ENCODE data around the gene NEK11. TPM values are rescaled to one million over a fixed set of nuclear protein-coding genes. Genes with fewer than 3 reads are reported as not detected.

The NEK11 gene
- total and polyA plus RNA-seq, 9 donors, result 6.3 to 11.5 (median 7.5) TPM

DNA sequence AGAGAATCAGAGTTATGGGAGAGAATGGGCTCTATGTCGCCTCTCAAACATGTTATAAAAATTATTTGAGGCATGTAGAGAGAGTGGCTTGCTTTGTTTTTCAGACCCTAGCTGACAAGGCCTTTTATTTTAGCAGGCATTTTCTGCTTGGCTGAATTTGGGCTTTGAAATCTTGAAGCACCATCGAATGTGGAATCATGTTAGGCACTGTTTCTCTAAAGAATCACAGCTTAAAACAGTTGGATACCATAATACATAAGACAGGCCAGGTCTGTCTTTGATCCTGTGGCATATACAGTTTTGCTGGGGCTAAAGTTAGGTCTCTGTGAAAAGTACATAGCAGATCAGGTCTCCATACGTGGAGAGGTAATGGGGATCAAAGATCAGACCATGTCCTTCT, 142.7 kb downstream of the NEK11 start:
- no peaks in the 10 kb centered on the region for H3K27me3 ChIP-seq (ENCODE audit: control insufficient read depth, insufficient read depth, low read length)
- H3K36me3 ChIP-seq (ENCODE audit: control insufficient read depth, insufficient read depth, low read length), result peaks cover 2% of the 10 kb centered on the region
- WGBS (ENCODE audit: insufficient coverage), result no CpG with 5 or more reads among the region's 3 CpGs
- H3K27ac ChIP-seq (ENCODE audit: low read length), result no peak overlapping the region
- H3K4me3 ChIP-seq (ENCODE audit: low read length), result no peak overlapping the region
- H3K9me3 ChIP-seq (replicated peaks; ENCODE audit: control insufficient read depth, low read depth, low read length), result no peaks in the 10 kb centered on the region
- DNase-seq, result no peak
- no peaks in the 10 kb centered on the region for H3K4me1 ChIP-seq (ENCODE audit: control insufficient read depth, insufficient read depth, low read length)

GRCh38 chr3:131172502-131173200, 146.0 kb downstream of the NEK11 start:
- H3K9me3 ChIP-seq (replicated peaks; ENCODE audit: control insufficient read depth, low read depth, low read length), result no peaks in the 10 kb centered on the region
- H3K4me3 ChIP-seq (ENCODE audit: low read length), result no peak overlapping the region
- no peaks in the 10 kb centered on the region for H3K4me1 ChIP-seq (ENCODE audit: control insufficient read depth, insufficient read depth, low read length)
- DNase-seq, result no peak
- no peaks in the 10 kb centered on the region for H3K27me3 ChIP-seq (ENCODE audit: control insufficient read depth, insufficient read depth, low read length)
- no peak overlapping the region for H3K27ac ChIP-seq (ENCODE audit: low read length)
- WGBS (ENCODE audit: insufficient coverage), result 100% methylated on average over 1 of the region's 3 CpGs
- H3K36me3 ChIP-seq (ENCODE audit: control insufficient read depth, insufficient read depth, low read length), result peaks cover 2% of the 10 kb centered on the region

GRCh38 chr3:131174752-131175151, 148.1 kb downstream of the NEK11 start:
- Histone ChIP-seq H3K27ac (ENCODE audit: low read length) (no peak overlapping the region), H3K4me3 (ENCODE audit: low read length) (no peak overlapping the region)

GRCh38 chr3:131178710-131179375, 152.2 kb downstream of the NEK11 start:
- no CpG with 5 or more reads among the region's 6 CpGs for WGBS (ENCODE audit: insufficient coverage)
- Histone ChIP-seq H3K4me1 (ENCODE audit: control insufficient read depth, insufficient read depth, low read length) (no peaks in the 10 kb centered on the region), H3K4me3 (ENCODE audit: low read length) (no peak overlapping the region), H3K27ac (ENCODE audit: low read length) (no peak overlapping the region), H3K27me3 (ENCODE audit: control insufficient read depth, insufficient read depth, low read length) (no peaks in the 10 kb centered on the region), H3K9me3 (replicated peaks; ENCODE audit: control insufficient read depth, low read depth, low read length) (no peaks in the 10 kb centered on the region), H3K36me3 (ENCODE audit: control insufficient read depth, insufficient read depth, low read length) (no peaks in the 10 kb centered on the region)
- DNase-seq, result no peak

More at GRCh38 chr3:131174752-131175151, 148.1 kb downstream of the NEK11 start:
- H3K9me3 ChIP-seq (replicated peaks; ENCODE audit: control insufficient read depth, low read depth, low read length), result no peaks in the 10 kb centered on the region
- H3K36me3 ChIP-seq (ENCODE audit: control insufficient read depth, insufficient read depth, low read length), result peaks cover 2% of the 10 kb centered on the region
- H3K27me3 ChIP-seq (ENCODE audit: control insufficient read depth, insufficient read depth, low read length), result no peaks in the 10 kb centered on the region
- H3K4me1 ChIP-seq (ENCODE audit: control insufficient read depth, insufficient read depth, low read length), result no peaks in the 10 kb centered on the region
- no peak for DNase-seq
- no CpG with 5 or more reads among the region's 1 CpG for WGBS (ENCODE audit: insufficient coverage)

DNA sequence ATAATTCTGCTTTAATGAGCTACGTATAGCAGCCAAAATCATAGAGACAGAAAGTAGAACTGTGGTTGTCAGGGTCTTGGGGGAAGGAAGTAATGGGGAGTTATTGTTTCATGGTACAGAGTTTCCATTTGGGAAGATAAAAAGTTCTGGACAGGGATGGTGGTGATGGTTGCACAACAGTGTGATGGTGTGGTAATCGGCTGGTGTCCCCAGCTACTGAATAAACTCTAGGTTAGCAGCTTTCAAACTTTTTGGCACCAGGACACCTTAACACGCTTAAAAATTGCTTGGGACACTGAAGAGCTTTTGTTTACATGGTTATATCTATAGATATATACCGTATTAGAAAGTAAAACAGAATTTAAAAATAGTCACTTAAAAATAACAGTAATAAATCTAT, 166.0 kb downstream of the NEK11 start:
- H3K27me3 ChIP-seq (ENCODE audit: control insufficient read depth, insufficient read depth, low read length), result no peaks in the 10 kb centered on the region
- DNase-seq, result no peak
- H3K27ac ChIP-seq (ENCODE audit: low read length), result no peak overlapping the region
- 90% methylated on average over 1 of the region's 4 CpGs for WGBS (ENCODE audit: insufficient coverage)
- no peaks in the 10 kb centered on the region for H3K9me3 ChIP-seq (replicated peaks; ENCODE audit: control insufficient read depth, low read depth, low read length)
- no peak overlapping the region for H3K4me3 ChIP-seq (ENCODE audit: low read length)
- H3K36me3 ChIP-seq (ENCODE audit: control insufficient read depth, insufficient read depth, low read length), result no peaks in the 10 kb centered on the region
- H3K4me1 ChIP-seq (ENCODE audit: control insufficient read depth, insufficient read depth, low read length), result no peaks in the 10 kb centered on the region

DNA sequence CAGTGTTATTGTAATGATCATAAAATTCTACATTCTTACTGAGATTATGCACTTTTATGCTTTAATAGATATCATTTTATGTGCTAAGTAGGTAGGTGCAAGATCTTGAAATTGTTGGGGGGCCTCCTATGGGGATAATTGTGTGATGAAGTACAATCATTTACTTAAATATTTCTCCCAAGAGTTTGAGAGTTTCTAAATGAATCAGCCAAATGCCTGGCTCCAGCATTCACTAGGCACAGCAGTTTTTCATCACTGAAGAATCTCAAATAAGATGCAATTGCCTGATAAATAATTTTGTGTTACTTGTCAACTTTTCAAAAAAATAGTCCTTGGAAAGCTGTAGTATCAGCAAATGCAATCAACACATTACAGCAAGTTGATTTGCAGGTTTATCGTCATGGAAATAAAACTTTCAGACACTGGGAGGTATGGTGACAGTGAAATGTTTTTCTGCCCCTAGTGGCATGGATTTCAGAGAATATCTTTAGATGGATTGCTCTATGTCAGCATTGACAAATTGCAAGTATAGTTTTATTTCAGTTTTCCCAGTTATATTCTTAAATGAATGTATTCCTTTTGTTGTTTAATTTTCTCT, 167.1 kb downstream of the NEK11 start:
- Histone ChIP-seq H3K9me3 (replicated peaks; ENCODE audit: control insufficient read depth, low read depth, low read length) (no peaks in the 10 kb centered on the region), H3K4me1 (ENCODE audit: control insufficient read depth, insufficient read depth, low read length) (no peaks in the 10 kb centered on the region), H3K27me3 (ENCODE audit: control insufficient read depth, insufficient read depth, low read length) (no peaks in the 10 kb centered on the region), H3K36me3 (ENCODE audit: control insufficient read depth, insufficient read depth, low read length) (no peaks in the 10 kb centered on the region), H3K27ac (ENCODE audit: low read length) (no peak overlapping the region), H3K4me3 (ENCODE audit: low read length) (no peak overlapping the region)
- no peak for DNase-seq
- WGBS (ENCODE audit: insufficient coverage), result no CpG with 5 or more reads among the region's 1 CpG

DNA sequence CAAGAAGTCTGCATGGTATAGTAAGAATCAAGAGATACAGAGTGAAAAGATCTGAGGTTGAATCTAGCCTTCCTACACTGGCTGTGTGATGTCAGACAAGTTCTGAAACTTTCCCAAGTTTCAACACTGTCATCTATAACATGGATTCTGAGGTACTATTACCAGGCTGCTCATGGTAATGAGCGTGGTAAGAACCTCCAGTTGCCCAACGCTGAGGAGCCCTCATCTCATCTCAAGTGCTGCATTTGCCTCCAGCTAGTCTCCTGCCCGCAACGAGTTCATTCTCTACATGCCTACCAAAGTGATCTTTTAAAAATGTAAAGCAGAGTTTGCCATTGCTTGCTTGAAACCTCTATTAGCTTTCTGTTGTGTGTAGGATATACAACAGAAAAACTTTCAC, 168.1 kb downstream of the NEK11 start:
- Histone ChIP-seq H3K27ac (ENCODE audit: low read length) (no peak overlapping the region), H3K4me1 (ENCODE audit: control insufficient read depth, insufficient read depth, low read length) (no peaks in the 10 kb centered on the region), H3K27me3 (ENCODE audit: control insufficient read depth, insufficient read depth, low read length) (no peaks in the 10 kb centered on the region), H3K9me3 (replicated peaks; ENCODE audit: control insufficient read depth, low read depth, low read length) (no peaks in the 10 kb centered on the region), H3K36me3 (ENCODE audit: control insufficient read depth, insufficient read depth, low read length) (no peaks in the 10 kb centered on the region), H3K4me3 (ENCODE audit: low read length) (no peak overlapping the region)
- no peak for DNase-seq
- 100% methylated on average over 2 of the region's 4 CpGs for WGBS (ENCODE audit: insufficient coverage)

DNA sequence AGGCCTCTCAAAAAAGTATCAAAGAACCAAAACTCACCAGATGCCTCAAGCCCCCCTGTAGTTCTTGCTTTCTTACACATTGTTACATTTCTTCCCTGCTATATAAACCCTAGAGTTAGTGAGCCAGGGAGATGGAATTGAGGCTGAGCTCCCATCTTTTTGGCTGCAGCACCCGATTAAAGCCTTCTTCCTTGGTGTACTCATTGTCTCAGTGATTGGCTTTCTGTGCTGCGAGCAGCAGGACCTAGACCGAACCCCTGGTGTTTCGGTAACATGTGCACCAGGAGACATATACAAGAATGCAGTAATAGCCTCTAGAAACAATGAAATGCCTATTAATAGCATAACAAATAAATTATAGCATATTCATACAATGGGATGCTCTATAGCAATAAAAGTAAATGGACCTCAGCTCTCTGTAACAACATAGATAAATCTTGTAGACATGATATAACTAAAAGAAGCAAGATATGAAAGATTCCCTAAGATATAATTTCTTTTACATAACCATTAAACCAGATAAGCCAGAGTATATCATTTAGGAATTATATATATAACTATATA, 174.0 kb downstream of the NEK11 start:
- Histone ChIP-seq H3K4me1 (ENCODE audit: control insufficient read depth, insufficient read depth, low read length) (no peaks in the 10 kb centered on the region), H3K36me3 (ENCODE audit: control insufficient read depth, insufficient read depth, low read length) (no peaks in the 10 kb centered on the region), H3K27me3 (ENCODE audit: control insufficient read depth, insufficient read depth, low read length) (no peaks in the 10 kb centered on the region), H3K9me3 (replicated peaks; ENCODE audit: control insufficient read depth, low read depth, low read length) (no peaks in the 10 kb centered on the region), H3K4me3 (ENCODE audit: low read length) (no peak overlapping the region), H3K27ac (ENCODE audit: low read length) (no peak overlapping the region)
- 60% methylated on average over 1 of the region's 4 CpGs for WGBS (ENCODE audit: insufficient coverage)
- DNase-seq, result no peak

DNA sequence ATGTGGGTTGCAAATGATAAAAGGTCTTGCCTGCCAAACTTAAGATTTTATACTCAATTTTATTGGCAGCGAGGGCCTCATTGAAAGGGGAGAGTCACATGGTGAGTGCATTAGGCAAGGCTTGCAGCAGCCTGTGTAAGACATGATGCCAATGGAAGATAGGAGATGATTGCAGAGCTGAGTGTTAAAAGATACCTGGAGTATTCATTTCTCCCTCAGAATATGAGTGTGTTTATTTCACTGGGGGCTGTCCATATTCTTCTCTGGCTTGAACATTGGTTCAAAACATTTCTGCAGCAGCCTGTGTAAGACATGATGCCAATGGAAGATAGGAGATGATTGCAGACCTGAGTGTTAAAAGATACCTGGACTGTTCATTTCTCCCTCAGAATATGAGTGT, 189.7 kb downstream of the NEK11 start:
- no peak overlapping the region for H3K27ac ChIP-seq (ENCODE audit: low read length)
- H3K27me3 ChIP-seq (ENCODE audit: control insufficient read depth, insufficient read depth, low read length), result no peaks in the 10 kb centered on the region
- no peaks in the 10 kb centered on the region for H3K36me3 ChIP-seq (ENCODE audit: control insufficient read depth, insufficient read depth, low read length)
- H3K9me3 ChIP-seq (replicated peaks; ENCODE audit: control insufficient read depth, low read depth, low read length), result no peaks in the 10 kb centered on the region
- H3K4me1 ChIP-seq (ENCODE audit: control insufficient read depth, insufficient read depth, low read length), result no peaks in the 10 kb centered on the region
- no peak overlapping the region for H3K4me3 ChIP-seq (ENCODE audit: low read length)
- DNase-seq, result peak; percentile 11
- WGBS (ENCODE audit: insufficient coverage), result no CpG with 5 or more reads among the region's 1 CpG

- Histone ChIP-seq H3K36me3 (ENCODE audit: control insufficient read depth, insufficient read depth, low read length) (no peaks in the 10 kb centered on the region), H3K9me3 (replicated peaks; ENCODE audit: control insufficient read depth, low read depth, low read length) (no peaks in the 10 kb centered on the region), H3K27ac (ENCODE audit: low read length) (no peak overlapping the region), H3K4me3 (ENCODE audit: low read length) (no peak overlapping the region), H3K4me1 (ENCODE audit: control insufficient read depth, insufficient read depth, low read length) (no peaks in the 10 kb centered on the region), H3K27me3 (ENCODE audit: control insufficient read depth, insufficient read depth, low read length) (no peaks in the 10 kb centered on the region)
- no peak for DNase-seq
- 60% methylated on average over 1 of the region's 6 CpGs for whole genome bisulfite sequencing (ENCODE audit: insufficient coverage)
Measured at GRCh38 chr3:131216801-131217200, 190.1 kb downstream of the NEK11 start.
